ENCODE measurements around the gene ATP5IF1. TPM values are rescaled to one million over a fixed set of nuclear protein-coding genes. Genes with fewer than 3 reads are reported as not detected.

ATP5IF1 gene
- total and polyA plus RNA-seq, 2 of the 4 experiments (the other 2 are of a cell fraction), result 33.7 to 105 TPM

DNA sequence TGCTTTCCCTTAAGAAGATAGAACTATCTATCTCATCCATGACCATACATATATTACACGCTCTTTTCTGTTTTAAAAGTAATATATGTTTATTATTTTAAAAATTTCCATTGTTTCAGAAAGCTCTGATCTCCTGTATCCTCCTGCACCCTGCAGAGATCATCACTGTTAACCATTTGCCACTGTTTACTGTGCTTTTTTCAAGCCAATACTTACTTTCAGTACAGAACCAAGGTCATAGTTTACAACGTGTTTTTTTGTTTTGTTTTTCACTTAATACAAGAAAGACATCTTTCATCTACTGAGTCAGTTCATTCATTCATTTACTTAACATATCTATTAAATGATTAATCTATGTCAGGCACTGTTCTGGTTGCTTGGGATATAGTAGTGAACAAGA is 33.6 kb downstream of the ATP5IF1 start:
- BruUV-seq (replicated peaks), result no TSS peak
- Histone ChIP-seq H3K9ac (ENCODE audit: low read depth, low read length) (no peak overlapping the region), H4K5ac (ENCODE audit: low read depth, low read length) (no peak overlapping the region), H2AK5ac (ENCODE audit: low read depth, low read length) (no peak overlapping the region), H3K9me3 (ENCODE audit: control insufficient read depth, insufficient read depth, low read length) (no peaks in the 10 kb centered on the region), H3K36me3 (ENCODE audit: control insufficient read depth, insufficient read depth, low read length) (peaks cover 39% of the 10 kb centered on the region), H4K20me1 (ENCODE audit: insufficient read depth, low read length) (peaks cover 100% of the 10 kb centered on the region), H3K18ac (ENCODE audit: low read depth, low read length) (no peak overlapping the region), H3K4me1 (ENCODE audit: control insufficient read depth, insufficient read depth, low read length) (peaks cover 8% of the 10 kb centered on the region), H2BK15ac (ENCODE audit: low read depth, low read length) (no peak overlapping the region), H4K91ac (ENCODE audit: insufficient read depth, low read depth, low read length) (no peak overlapping the region), H2AFZ (replicated peaks; ENCODE audit: low read length, poor library complexity) (no peak overlapping the region), H2BK20ac (ENCODE audit: low read depth, low read length) (no peak overlapping the region), H3K9me1 (ENCODE audit: insufficient read depth, low read length) (peaks cover 26% of the 10 kb centered on the region), H2BK5ac (ENCODE audit: low read depth, low read length, poor library complexity, severe bottlenecking) (no peak overlapping the region), H3K27ac (ENCODE audit: insufficient read depth, low read length) (no peak overlapping the region), H3K23ac (ENCODE audit: low read depth, low read length) (no peak overlapping the region), H3K4me3 (ENCODE audit: insufficient read depth, low read depth, low read length) (no peak overlapping the region), H3K14ac (replicated peaks; ENCODE audit: low read depth, low read length) (no peak overlapping the region), H3K56ac (ENCODE audit: extremely low read depth, insufficient read depth, low read length) (no peak overlapping the region), H3K4me2 (ENCODE audit: low read depth, low read length) (no peak overlapping the region), H2BK120ac (ENCODE audit: low read depth, low read length) (no peak overlapping the region), H3K4ac (ENCODE audit: low read depth, low read length) (no peak overlapping the region), H3K79me1 (ENCODE audit: low read depth in 1 of 2, low read length in 2 of 2) (peaks cover 32 to 87% of the 10 kb centered on the region in 2 experiments), H2AK9ac (replicated peaks; ENCODE audit: low read depth, low read length, poor library complexity) (no peak overlapping the region), H3K27me3 (ENCODE audit: control insufficient read depth, insufficient read depth, low read length) (no peaks in the 10 kb centered on the region), H4K8ac (ENCODE audit: low read depth in 2 of 2, low read length in 2 of 2) (no peak overlapping the region)
- no CpG with 5 or more reads among the region's 2 CpGs for WGBS, 2 experiments (ENCODE audit: extremely low coverage in 2 of 2, insufficient read length in 1 of 2)
- in situ Hi-C loops (cut with MboI; ENCODE audit: low sequenced_read_pairs), result no loop called here
- ChIA-PET CTCF (interaction anchor here (0.7 kb wide), 1 partner anchor 107 kb away, joined by 3 read pairs; no protein-coding TSS in a partner anchor), POLR2A (ENCODE audit: unreplicated experiment) (interaction anchor here (0.6 kb wide), 1 partner anchor 74 kb away, joined by 14 read pairs; no protein-coding TSS in a partner anchor)
- intact Hi-C loops (cut with micrococcal nuclease), result no loop called here
- dilution Hi-C loops (cut with HindIII; ENCODE audit: low sequenced_read_pairs, unreplicated experiment), result no loop called here
- DNase-seq (no peak), ATAC-seq (ENCODE audit: low read depth) (no peak)
- TF ChIP-seq MXI1 (IDR thresholded peaks at IDR 0.05; ENCODE audit: borderline replicate concordance, low read depth, low read length) (no peak), MAFK (IDR thresholded peaks at IDR 0.05; ENCODE audit: low read depth, low read length) (no peak), RFX5 (IDR thresholded peaks at IDR 0.05; ENCODE audit: low read depth, low read length) (no peak), BHLHE40 (IDR thresholded peaks at IDR 0.05; ENCODE audit: low read depth, low read length) (no peak)
- TF ChIP-seq, protein P1, sequence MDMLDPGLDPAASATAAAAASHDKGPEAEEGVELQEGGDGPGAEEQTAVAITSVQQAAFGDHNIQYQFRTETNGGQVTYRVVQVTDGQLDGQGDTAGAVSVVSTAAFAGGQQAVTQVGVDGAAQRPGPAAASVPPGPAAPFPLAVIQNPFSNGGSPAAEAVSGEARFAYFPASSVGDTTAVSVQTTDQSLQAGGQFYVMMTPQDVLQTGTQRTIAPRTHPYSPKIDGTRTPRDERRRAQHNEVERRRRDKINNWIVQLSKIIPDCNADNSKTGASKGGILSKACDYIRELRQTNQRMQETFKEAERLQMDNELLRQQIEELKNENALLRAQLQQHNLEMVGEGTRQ (IDR thresholded peaks at IDR 0.05; ENCODE audit: low read depth, low read length), result no peak

All from IMR-90 (cell line).